DOHH2 (cell line): ENCODE measurements around the gene BCL2L13.
"Not testable (repeated sequence)": the region's sequence is repeated elsewhere in the genome, so short reads cannot be mapped to it uniquely, and the experiment has no call there.

Source experiments
- EZH2phosphoT487 ChIP-seq: fragments of 200-600 bp; sonication (generic); IDR thresholded peaks from 2 replicates; pipeline ENCODE4 v1.6.1; 2017; ENCODE audit warnings: borderline replicate concordance, mild to moderate bottlenecking, antibody characterized with exemption, low read length, moderate library complexity, mixed read lengths
- TF ChIP-seq, protein P1 (sequence below): fragments of 200-600 bp; sonication (generic); IDR thresholded peaks from one replicate; pipeline ENCODE4 v1.5.1; 2014; ENCODE audit warnings: antibody characterized with exemption, mild to moderate bottlenecking, low read depth, low read length; ENCODE audit not compliant: poor library complexity, severe bottlenecking

- TF ChIP-seq, protein P1, sequence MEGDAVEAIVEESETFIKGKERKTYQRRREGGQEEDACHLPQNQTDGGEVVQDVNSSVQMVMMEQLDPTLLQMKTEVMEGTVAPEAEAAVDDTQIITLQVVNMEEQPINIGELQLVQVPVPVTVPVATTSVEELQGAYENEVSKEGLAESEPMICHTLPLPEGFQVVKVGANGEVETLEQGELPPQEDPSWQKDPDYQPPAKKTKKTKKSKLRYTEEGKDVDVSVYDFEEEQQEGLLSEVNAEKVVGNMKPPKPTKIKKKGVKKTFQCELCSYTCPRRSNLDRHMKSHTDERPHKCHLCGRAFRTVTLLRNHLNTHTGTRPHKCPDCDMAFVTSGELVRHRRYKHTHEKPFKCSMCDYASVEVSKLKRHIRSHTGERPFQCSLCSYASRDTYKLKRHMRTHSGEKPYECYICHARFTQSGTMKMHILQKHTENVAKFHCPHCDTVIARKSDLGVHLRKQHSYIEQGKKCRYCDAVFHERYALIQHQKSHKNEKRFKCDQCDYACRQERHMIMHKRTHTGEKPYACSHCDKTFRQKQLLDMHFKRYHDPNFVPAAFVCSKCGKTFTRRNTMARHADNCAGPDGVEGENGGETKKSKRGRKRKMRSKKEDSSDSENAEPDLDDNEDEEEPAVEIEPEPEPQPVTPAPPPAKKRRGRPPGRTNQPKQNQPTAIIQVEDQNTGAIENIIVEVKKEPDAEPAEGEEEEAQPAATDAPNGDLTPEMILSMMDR = not testable (repeated sequence)
- TF ChIP-seq EZH2phosphoT487 = not testable (repeated sequence)
Measured at GRCh38 chr22:17671521-17672092, 33.0 kb downstream of the BCL2L13 start.
